ENCODE results near the gene AJM1. TPM values are rescaled to one million over a fixed set of nuclear protein-coding genes. Genes with fewer than 3 reads are reported as not detected.
A peak's percentile ranks its signal among the peaks of the same experiment; 100 is the strongest.

The AJM1 gene
- total and polyA plus RNA-seq, 2 experiments from 2014 or later, result 2.0 to 7.7 TPM

- Histone ChIP-seq H3K27me3 (no peaks in the 10 kb centered on the region), H3K4me3 (no peak overlapping the region), H3K9me3 (ENCODE audit: low read depth) (no peaks in the 10 kb centered on the region), H3K27ac (no peak overlapping the region), H3K9me2 (replicated peaks; ENCODE audit: insufficient read depth) (no peaks in the 10 kb centered on the region), H3K4me1 (ENCODE audit: insufficient read depth) (peaks cover 22% of the 10 kb centered on the region), H3K4me2 (no peak overlapping the region), H2AFZ (no peak overlapping the region), H4K20me1 (ENCODE audit: insufficient read depth, poor library complexity, severe bottlenecking) (peaks cover 14% of the 10 kb centered on the region), H3K36me3 (replicated peaks; ENCODE audit: insufficient read depth, low read depth) (no peaks in the 10 kb centered on the region), H3K79me2 (peaks cover 24% of the 10 kb centered on the region)
- WGBS (ENCODE audit: low lambda C conversion rate, missing lambda C conversion rate), result 95% methylated on average over 9 of the region's 9 CpGs
- TF ChIP-seq EZH2phosphoT487 (IDR thresholded peaks at IDR 0.05; ENCODE audit: low read depth, severe bottlenecking, unreplicated experiment), result no peak
- no peak for TF ChIP-seq EZH2 (IDR thresholded peaks at IDR 0.05; ENCODE audit: borderline replicate concordance)
- TF ChIP-seq, protein P1, sequence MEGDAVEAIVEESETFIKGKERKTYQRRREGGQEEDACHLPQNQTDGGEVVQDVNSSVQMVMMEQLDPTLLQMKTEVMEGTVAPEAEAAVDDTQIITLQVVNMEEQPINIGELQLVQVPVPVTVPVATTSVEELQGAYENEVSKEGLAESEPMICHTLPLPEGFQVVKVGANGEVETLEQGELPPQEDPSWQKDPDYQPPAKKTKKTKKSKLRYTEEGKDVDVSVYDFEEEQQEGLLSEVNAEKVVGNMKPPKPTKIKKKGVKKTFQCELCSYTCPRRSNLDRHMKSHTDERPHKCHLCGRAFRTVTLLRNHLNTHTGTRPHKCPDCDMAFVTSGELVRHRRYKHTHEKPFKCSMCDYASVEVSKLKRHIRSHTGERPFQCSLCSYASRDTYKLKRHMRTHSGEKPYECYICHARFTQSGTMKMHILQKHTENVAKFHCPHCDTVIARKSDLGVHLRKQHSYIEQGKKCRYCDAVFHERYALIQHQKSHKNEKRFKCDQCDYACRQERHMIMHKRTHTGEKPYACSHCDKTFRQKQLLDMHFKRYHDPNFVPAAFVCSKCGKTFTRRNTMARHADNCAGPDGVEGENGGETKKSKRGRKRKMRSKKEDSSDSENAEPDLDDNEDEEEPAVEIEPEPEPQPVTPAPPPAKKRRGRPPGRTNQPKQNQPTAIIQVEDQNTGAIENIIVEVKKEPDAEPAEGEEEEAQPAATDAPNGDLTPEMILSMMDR (IDR thresholded peaks at IDR 0.05; ENCODE audit: poor library complexity), result no peak
- peak; percentile 4 for DNase-seq (ENCODE audit: low spot score)
These were observed 18.3 kb downstream of the AJM1 start for GRCh38 chr9:136860529-136860928.

- Histone ChIP-seq H3K27me3 (no peaks in the 10 kb centered on the region), H3K36me3 (replicated peaks; ENCODE audit: insufficient read depth, low read depth) (no peaks in the 10 kb centered on the region), H3K27ac (no peak overlapping the region), H4K20me1 (ENCODE audit: insufficient read depth, poor library complexity, severe bottlenecking) (peaks cover 14% of the 10 kb centered on the region), H3K9me3 (ENCODE audit: low read depth) (no peaks in the 10 kb centered on the region), H2AFZ (no peak overlapping the region), H3K79me2 (peaks cover 29% of the 10 kb centered on the region), H3K9me2 (replicated peaks; ENCODE audit: insufficient read depth) (no peaks in the 10 kb centered on the region), H3K4me1 (ENCODE audit: insufficient read depth) (peaks cover 22% of the 10 kb centered on the region), H3K4me3 (no peak overlapping the region), H3K4me2 (no peak overlapping the region)
- WGBS (ENCODE audit: low lambda C conversion rate, missing lambda C conversion rate), result 97% methylated on average over 22 of the region's 22 CpGs
- TF ChIP-seq, protein P1 (IDR thresholded peaks at IDR 0.05; ENCODE audit: poor library complexity), result no peak
- TF ChIP-seq EZH2phosphoT487 (IDR thresholded peaks at IDR 0.05; ENCODE audit: low read depth, severe bottlenecking, unreplicated experiment) (no peak), EZH2 (IDR thresholded peaks at IDR 0.05; ENCODE audit: borderline replicate concordance) (no peak)
- peak; percentile 4 for DNase-seq (ENCODE audit: low spot score)
These were observed 18.9 kb downstream of the AJM1 start for GRCh38 chr9:136860933-136861873.

GRCh38 chr9:136861874-136862457 lies 19.7 kb downstream of the AJM1 start:
- peaks cover 34% of the 10 kb centered on the region for H3K79me2 ChIP-seq
- no peak overlapping the region for H3K27ac ChIP-seq
- H3K9me2 ChIP-seq (replicated peaks; ENCODE audit: insufficient read depth), result no peaks in the 10 kb centered on the region
- no peak overlapping the region for H3K4me3 ChIP-seq
- H3K4me2 ChIP-seq, result no peak overlapping the region
- no peak overlapping the region for H2AFZ ChIP-seq
- no peaks in the 10 kb centered on the region for H3K36me3 ChIP-seq (replicated peaks; ENCODE audit: insufficient read depth, low read depth)
- TF ChIP-seq, protein P1 (IDR thresholded peaks at IDR 0.05; ENCODE audit: poor library complexity), result no peak
- TF ChIP-seq EZH2 (IDR thresholded peaks at IDR 0.05; ENCODE audit: borderline replicate concordance) (no peak), EZH2phosphoT487 (IDR thresholded peaks at IDR 0.05; ENCODE audit: low read depth, severe bottlenecking, unreplicated experiment) (no peak)
- WGBS (ENCODE audit: low lambda C conversion rate, missing lambda C conversion rate), result 93% methylated on average over 26 of the region's 26 CpGs
- DNase-seq (ENCODE audit: low spot score), result peak; percentile 3
- H3K4me1 ChIP-seq (ENCODE audit: insufficient read depth), result peaks cover 25% of the 10 kb centered on the region
- H3K27me3 ChIP-seq, result no peaks in the 10 kb centered on the region
- no peaks in the 10 kb centered on the region for H3K9me3 ChIP-seq (ENCODE audit: low read depth)
- peaks cover 14% of the 10 kb centered on the region for H4K20me1 ChIP-seq (ENCODE audit: insufficient read depth, poor library complexity, severe bottlenecking)

Data from hepatocyte (in vitro differentiated cells).